ENCODE measurements around the gene HS2ST1.

The HS2ST1 gene

GRCh38 chr1:87115317-87115890, 201.0 kb downstream of the HS2ST1 start:
- DNase-seq = peak; percentile 95

- DNase-seq = no peak
These were observed 201.5 kb downstream of the HS2ST1 start for GRCh38 chr1:87115891-87116290.

- peak; percentile 62 for DNase-seq
These were observed 203.4 kb downstream of the HS2ST1 start for GRCh38 chr1:87117761-87118368.

GRCh38 chr1:87119541-87120140, 205.2 kb downstream of the HS2ST1 start:
- no peak for DNase-seq

GRCh38 chr1:87120779-87121178, 206.3 kb downstream of the HS2ST1 start:
- no peak for DNase-seq

GRCh38 chr1:87121711-87122163, 207.3 kb downstream of the HS2ST1 start:
- DNase-seq = no peak

- no peak for DNase-seq
These were observed 207.8 kb downstream of the HS2ST1 start for GRCh38 chr1:87122243-87122642.

GRCh38 chr1:87123610-87124009, 209.2 kb downstream of the HS2ST1 start:
- no peak for DNase-seq

GRCh38 chr1:87126886-87127505, 212.6 kb downstream of the HS2ST1 start:
- DNase-seq = no peak

GRCh38 chr1:87127581-87127980, 213.1 kb downstream of the HS2ST1 start:
- DNase-seq = no peak

- no peak for DNase-seq
These were observed 214.6 kb downstream of the HS2ST1 start for GRCh38 chr1:87129038-87129437.

- no peak for DNase-seq
These were observed 215.2 kb downstream of the HS2ST1 start for GRCh38 chr1:87129606-87130005.

GRCh38 chr1:87130438-87130837, 216.0 kb downstream of the HS2ST1 start:
- no peak for DNase-seq

GRCh38 chr1:87131809-87132283, 217.4 kb downstream of the HS2ST1 start:
- DNase-seq = peak; percentile 74

- DNase-seq = no peak
These were observed 217.9 kb downstream of the HS2ST1 start for GRCh38 chr1:87132284-87132870.

GRCh38 chr1:87134061-87134460, 219.6 kb downstream of the HS2ST1 start:
- DNase-seq = no peak

GRCh38 chr1:87134625-87135328, 220.3 kb downstream of the HS2ST1 start:
- no peak for DNase-seq

- DNase-seq = no peak
These were observed 220.9 kb downstream of the HS2ST1 start for GRCh38 chr1:87135329-87135712.

- no peak for DNase-seq
These were observed 222.3 kb downstream of the HS2ST1 start for GRCh38 chr1:87136607-87137341.

- no peak for DNase-seq
These were observed 222.9 kb downstream of the HS2ST1 start for GRCh38 chr1:87137342-87137739.

- peak; percentile 28 for DNase-seq
These were observed 226.6 kb downstream of the HS2ST1 start for GRCh38 chr1:87140831-87141540.

Measured in fibroblast of skin of back (primary cell).